ENCODE measurements around the gene NPBWR2.

Gene NPBWR2

DNA sequence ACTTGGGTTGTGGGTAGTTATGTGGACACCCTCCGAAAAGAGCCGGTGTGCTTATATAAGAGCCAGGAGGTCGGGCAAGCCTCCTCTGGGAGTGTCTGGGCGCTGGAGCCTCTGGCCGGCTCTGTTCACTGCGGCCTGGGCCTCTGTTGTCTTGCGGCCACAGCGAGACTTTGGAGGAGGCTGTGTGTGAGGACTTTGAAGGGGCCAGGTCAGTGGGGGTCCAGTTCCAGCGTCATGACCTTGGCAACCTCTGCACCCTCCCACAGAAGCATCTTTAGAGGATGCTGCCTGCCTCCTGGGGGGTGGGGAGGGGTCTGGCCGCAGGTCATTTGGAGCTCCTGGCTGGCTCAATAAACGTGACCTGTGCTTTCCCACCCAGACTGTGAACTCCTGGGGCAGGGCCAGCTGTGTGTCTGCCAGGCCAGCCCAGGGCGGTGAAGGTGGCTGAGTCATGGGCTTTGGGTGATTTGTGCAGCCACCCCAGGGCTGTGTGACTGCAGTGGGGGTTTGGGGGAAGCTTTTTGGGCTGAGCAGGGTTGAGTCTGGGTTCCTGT, 43.1 kb downstream of the NPBWR2 start:
- TF ChIP-seq, protein P1, sequence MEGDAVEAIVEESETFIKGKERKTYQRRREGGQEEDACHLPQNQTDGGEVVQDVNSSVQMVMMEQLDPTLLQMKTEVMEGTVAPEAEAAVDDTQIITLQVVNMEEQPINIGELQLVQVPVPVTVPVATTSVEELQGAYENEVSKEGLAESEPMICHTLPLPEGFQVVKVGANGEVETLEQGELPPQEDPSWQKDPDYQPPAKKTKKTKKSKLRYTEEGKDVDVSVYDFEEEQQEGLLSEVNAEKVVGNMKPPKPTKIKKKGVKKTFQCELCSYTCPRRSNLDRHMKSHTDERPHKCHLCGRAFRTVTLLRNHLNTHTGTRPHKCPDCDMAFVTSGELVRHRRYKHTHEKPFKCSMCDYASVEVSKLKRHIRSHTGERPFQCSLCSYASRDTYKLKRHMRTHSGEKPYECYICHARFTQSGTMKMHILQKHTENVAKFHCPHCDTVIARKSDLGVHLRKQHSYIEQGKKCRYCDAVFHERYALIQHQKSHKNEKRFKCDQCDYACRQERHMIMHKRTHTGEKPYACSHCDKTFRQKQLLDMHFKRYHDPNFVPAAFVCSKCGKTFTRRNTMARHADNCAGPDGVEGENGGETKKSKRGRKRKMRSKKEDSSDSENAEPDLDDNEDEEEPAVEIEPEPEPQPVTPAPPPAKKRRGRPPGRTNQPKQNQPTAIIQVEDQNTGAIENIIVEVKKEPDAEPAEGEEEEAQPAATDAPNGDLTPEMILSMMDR (IDR thresholded peaks at IDR 0.05; ENCODE audit: low read depth, low read length), result no peak
- peak overlapping the region; percentile 89 for H3K4me3 ChIP-seq (ENCODE audit: low read depth, low read length)

DNA sequence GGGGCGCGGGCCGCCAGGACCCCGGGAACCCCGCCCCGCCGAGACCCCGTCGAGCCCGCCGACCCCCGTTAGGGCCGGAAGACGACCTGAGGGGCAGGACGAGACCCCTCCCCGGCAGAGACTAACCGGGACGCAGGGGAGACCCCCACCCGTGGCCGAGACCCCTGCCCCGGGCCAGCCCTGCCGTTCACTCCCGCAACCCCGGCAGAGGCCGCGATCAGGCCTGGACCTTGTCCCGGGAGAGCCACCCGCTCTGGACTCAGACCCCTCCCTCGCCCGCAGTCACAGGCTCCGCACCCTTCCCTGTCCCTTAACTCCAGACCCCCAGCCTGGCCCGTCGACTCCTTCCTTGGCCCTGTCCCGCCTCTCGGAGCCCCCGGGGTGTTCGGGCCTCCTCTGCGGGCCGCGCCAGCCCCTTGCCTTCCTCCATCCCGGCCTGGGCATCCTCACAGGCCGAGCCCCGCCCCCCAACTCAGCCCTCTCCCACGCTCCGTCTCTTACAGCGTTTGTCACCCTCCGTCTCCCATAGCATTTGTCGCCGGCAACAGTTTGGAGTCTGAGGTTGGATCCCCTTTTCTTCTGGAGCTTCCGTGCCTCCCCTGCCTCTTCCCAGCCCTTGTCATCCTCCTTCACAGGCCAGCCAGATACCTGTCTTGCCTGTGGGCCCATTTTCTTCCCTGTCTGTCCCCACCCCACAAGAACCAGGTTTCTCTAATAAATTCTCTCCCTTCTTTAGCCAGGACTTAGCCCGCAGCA, 43.8 kb downstream of the NPBWR2 start:
- H3K4me3 ChIP-seq (ENCODE audit: low read depth, low read length), result peak overlapping the region; percentile 89
- TF ChIP-seq, protein P1 (IDR thresholded peaks at IDR 0.05; ENCODE audit: low read depth, low read length), result no peak

DNA sequence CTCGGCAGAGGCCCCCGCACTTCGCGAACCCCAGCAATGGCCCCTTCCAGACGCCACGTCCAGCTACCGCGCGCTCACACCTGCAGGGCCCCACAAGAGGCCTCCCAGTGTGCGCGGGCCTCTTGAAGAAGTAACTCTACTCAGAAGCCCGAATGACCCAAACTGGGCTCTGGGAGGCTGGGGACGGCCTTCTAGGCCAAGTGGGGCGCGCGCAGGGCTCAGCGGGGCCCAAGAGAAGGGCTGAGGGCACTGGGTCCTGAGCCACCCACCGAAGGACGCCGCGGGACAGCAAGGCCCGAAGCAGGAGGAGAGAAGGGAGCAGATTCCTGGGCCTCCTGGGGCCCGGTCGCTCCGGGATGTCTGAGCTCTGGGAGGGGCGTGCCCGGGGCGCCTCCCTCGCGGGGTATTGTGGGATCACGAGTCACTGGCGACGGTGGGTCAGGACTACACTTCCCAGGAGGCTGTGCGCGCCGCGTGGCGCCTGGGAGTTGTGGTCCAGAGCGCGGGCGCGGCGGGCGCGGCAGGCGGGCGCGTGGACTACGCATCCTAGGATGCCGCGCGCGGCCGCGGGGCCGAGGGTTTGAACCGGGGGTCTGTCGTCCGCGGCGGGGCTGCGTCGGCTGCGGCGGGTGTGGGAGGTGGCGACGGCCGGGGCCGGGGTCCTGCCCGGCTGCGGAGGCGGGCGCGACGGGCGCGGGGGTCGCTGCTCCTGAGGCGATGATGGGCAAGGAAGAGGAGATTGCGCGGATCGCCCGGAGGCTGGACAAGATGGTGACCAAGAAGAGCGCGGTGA, 44.6 kb downstream of the NPBWR2 start, which contains the start of gene TCEA2:
TCEA2 (plus strand) TSS at position 603 of the 793 bp plus-strand sequence; CDS start at position 718, 115 bp downstream.
- peak within 1 kb of the TSS; percentile 89 for H3K4me3 ChIP-seq (ENCODE audit: low read depth, low read length)
- TF ChIP-seq, protein P1 (IDR thresholded peaks at IDR 0.05; ENCODE audit: low read depth, low read length), result no peak

DNA sequence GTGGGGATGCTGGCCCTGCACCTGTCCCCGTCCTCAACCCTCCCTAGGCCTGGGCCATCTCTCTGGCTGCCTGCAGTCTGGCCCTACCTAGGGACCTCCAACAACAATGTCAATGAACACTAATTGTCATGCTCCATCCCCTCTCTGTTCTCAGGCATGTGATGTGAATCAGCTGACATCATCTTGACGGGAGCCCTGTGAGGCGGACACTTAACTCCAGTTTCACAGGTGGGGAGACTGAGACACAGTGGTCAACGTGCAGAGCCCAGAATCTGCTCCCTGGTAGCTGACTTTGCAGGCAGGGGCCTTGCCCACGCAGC, 45.1 kb downstream of the NPBWR2 start:
- TF ChIP-seq, protein P1 (IDR thresholded peaks at IDR 0.05; ENCODE audit: low read depth, low read length), result no peak
- H3K4me3 ChIP-seq (ENCODE audit: low read depth, low read length), result peak overlapping the region; percentile 89

DNA sequence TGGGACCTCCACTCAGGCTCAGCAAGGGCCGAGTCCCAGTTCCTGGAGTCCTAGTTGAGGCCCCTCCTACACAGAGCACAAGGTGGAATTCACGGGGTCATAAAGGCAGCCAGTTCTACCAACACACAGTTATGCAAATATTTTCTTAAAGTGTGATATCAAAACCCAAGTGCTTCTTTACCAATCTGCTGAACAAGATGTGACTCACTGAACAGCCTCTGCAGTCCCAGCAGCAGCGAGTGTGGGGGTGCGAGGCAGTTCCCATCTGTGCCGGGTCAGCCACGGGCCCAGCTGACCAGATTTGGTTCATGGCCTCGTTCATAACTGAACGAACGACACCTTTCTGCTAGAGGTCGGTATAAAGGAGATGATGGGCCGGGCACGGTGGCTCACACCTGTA, 48.8 kb downstream of the NPBWR2 start:
- no peak overlapping the region for H3K4me3 ChIP-seq (ENCODE audit: low read depth, low read length)
- TF ChIP-seq, protein P1 (IDR thresholded peaks at IDR 0.05; ENCODE audit: low read depth, low read length), result no peak

DNA sequence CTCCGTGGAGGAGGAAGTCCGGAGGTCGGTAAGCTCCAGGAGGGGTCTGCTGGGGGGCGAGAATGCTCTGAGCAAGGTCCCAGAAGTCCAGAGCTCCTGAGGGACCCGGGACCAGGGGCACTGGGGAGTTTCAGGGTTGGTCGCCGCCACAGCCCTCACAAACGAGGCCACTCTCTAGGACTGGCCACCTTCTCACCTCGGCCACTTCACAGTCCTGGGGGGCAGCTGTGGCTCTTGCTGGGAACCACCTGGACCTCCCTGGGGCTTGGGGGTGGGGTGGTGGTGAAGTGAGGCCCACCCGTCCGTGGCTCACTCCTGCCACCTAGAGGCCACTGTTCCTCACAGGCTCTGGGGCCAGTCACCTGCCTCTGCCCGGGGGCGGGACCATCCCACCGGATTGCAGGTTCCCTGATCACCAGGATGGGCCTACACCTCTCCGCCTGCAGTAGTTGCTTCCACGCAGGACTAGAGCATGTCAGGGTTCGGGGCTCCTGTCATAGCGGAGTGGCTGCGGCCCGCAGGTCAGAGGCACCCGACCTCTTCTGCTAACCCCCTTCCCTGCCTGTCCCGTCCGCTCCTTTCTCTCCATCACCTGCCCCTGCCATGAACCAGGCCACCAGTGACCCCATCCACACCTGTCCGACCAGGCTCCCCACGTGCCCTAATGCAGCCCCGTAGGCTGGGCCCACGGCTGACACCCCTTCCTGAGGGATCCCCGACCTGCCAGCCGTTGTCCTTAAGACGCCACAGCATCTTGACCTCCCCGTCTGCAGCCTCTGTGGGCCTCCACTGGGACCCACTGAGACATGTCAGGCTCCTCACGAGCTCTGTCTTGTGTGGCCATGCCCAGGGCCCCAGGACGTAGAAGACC, 49.5 kb downstream of the NPBWR2 start:
- TF ChIP-seq, protein P1 (IDR thresholded peaks at IDR 0.05; ENCODE audit: low read depth, low read length), result peak; percentile 87

More for the DNA sequence above, 49.5 kb downstream of the NPBWR2 start:
- no peak overlapping the region for H3K4me3 ChIP-seq (ENCODE audit: low read depth, low read length)
